RPMI8226 (cell line): ENCODE results near the gene IRAK3.
"Not testable (repeated sequence)": the region's sequence is repeated elsewhere in the genome, so short reads cannot be mapped to it uniquely, and the experiment has no call there.

Source experiments
- DNase-seq: peaks from one replicate; pipeline ENCODE4 v3.0.0-alpha.2; 2015

The IRAK3 gene

DNA sequence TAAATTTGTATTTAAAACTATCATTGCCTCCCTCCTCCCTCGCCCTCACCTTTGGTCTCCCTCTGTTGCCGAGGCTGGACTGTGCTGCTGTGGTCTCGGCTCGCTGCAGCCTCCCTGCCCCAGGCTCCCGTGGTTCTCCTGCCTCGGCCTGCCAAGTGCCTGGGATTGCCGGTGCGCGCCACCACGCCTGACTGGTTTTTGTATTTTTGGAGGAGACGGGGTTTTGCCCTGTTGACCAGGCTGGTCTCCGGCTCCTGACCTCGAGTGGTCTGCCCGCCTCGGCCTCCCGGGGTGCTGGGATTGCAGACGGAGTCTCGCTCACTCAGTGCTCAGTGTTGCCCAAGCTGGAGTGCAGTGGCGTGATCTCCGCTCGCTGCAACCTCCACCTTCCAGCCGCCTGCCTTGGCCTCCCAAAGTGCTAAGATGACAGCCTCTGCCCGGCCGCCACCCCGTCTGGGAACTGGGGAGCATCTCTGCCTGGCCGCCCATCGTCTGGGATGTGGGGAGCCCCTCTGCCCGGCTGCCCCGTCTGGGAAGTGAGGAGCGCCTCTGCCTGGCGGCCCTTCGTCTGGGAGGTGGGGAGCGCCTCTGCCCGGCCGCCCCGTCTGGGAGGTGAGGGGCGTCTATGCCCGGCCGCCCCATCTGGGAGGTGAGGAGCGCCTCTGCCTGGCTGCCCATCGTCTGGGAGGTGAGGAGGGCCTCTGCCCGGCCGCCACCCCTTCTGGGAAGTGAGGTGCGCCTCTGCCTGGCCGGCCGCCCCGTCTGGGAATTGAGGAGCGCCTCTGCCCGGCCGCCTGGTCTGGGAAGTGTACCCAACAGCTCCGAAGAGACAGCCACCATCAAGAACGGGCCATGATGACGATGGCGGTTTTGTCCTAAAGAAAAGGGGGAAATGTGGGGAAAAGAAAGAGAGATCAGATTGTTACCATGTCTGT is 14.4 kb upstream of the IRAK3 start:
- DNase-seq = not testable (repeated sequence)

DNA sequence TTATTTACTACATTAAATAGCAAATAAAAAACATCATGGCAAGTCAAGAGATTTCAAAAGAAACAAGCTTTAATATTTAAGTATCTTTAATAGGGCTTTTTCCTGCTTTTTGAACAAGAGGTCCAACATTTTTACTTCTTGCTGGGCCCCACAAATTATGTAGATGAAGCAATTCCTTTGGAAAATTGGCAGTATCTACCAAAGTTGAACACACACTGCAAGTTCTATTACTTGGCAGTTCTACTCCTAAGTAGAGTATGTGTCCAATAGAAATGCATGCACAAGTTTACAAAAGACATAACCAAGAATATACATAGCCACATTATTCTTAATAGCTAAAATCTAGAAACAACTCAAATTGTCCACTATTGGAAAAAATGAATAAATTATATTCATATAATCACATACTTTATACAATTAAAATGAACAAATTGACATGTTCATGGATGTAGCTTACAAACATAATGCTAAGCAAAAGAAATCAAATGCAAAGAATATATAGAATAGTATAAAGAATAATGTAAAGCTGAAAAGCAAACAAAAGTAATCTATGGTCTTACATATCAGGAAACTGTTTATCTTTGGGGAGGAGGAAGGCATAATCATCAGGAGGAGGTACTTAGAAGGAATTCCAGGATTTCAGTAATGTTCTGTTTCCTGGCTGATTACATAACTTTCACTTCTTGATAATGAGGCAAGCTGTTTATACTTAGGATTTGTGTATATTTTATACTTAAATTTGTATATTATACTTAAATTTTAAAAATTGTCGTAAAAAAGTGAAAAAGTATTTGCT is 12.7 kb upstream of the IRAK3 start:
- no peak for DNase-seq

DNA sequence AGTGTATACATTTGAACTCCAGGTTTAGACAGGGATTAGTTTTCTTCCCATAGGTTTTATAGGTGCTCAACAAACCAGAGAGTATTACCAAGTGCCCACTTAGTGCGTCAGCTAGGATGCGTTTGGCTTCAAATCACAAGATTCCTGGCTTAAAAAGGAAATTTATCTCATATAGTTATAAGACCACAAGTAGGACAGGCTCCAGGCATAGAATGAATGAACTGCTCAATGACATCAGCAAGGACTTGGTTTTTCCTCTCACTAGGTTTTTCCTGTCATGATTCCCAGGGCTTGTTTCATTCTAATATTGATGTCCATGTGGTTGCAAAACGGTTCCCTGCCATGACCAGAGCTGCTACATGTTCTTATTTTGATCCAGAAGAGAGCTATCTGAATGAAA is 6.1 kb upstream of the IRAK3 start:
- DNase-seq = no peak

DNA sequence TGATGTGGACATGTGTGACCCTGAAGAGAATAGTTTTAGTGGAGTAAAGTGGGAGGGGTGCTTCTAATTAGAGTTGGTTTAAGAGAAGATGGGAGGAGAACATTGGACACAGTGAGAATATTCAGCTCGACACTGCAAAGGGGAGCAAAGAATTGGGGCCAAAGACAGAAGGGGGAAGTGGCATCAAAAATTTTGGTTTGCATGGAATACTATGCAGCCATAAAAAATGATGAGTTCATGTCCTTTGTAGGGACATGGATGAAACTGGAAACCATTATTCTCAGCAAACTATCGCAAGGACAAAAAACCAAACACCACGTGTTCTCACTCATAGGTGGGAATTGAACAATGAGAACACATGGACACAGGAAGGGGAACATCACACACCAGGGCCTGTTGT is 4.2 kb upstream of the IRAK3 start:
- DNase-seq = not testable (repeated sequence)

DNA sequence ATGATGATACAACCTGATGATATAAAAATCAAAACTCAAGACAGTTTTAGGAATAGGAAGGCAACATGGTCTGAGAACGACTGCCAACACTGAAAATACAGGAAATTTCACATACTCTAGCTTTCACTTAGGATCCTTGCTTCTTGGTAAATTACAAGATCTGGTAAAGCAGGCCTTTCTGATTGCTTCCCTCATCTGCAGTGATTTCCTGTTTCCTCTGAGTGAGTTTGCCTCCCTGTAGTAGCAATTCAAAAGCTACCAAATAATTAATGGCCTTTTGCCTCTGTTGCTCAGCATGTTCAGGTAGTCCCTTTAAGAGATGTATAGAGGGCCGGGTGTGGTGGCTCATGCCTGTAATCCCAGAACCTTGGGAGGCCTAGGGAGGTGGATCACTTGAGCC is 2.0 kb upstream of the IRAK3 start:
- no peak for DNase-seq

DNA sequence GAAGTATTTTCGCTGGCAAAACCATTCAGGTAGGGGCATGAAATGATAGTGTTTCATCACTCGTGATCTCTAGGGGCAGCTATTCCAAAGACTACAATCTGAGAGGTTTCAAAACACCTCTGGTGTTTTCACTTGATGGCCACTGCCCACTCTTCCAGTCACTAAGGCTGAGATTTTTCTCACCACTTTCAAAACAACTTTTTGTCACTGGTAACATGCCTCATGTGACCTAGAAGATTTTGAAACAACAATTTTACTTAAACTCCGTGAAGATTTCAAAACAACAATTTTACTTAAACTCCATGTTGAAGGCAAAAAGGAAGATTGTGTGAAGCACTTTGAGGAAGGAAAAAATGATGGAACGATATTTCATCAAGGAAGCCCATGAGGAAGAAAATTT is 1.2 kb upstream of the IRAK3 start:
- DNase-seq = no peak

DNA sequence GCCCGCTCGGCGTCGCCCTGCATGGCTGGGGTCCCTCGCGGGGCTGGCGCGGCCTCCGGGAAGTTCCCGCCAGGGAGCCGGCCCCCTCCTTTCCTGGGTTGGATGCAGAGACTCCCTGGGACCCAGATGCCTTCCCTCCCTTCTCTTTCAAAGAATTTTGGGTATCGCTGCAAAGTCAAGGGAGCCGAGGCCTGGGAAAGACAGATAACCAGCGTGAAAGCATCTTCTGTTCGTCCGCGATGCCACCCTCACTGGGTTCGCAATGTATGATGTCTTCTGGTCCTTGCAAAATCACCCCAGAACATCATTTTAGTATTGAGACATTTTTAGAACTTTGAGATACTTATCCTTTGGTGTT is 451 bp downstream of the IRAK3 start:
- no peak for DNase-seq

DNA sequence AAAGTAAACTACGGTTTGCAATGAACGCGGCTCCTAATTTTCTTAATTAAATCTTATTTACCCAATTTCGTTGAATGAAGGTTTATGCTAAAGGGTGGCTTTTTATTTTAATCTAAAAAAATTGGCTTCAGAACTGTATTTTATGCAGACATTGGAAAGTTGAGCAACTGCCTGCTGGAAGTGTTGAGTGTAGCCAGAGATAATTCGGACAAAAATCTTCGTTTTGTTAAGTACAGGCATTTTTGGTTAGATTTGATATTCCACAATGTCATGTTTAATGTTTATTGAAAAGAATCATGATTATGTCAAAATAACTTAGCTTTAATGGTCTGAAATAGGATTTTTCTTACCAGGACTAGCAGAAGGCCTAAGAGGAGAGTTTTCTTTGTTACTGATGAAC is 875 bp downstream of the IRAK3 start:
- no peak for DNase-seq

DNA sequence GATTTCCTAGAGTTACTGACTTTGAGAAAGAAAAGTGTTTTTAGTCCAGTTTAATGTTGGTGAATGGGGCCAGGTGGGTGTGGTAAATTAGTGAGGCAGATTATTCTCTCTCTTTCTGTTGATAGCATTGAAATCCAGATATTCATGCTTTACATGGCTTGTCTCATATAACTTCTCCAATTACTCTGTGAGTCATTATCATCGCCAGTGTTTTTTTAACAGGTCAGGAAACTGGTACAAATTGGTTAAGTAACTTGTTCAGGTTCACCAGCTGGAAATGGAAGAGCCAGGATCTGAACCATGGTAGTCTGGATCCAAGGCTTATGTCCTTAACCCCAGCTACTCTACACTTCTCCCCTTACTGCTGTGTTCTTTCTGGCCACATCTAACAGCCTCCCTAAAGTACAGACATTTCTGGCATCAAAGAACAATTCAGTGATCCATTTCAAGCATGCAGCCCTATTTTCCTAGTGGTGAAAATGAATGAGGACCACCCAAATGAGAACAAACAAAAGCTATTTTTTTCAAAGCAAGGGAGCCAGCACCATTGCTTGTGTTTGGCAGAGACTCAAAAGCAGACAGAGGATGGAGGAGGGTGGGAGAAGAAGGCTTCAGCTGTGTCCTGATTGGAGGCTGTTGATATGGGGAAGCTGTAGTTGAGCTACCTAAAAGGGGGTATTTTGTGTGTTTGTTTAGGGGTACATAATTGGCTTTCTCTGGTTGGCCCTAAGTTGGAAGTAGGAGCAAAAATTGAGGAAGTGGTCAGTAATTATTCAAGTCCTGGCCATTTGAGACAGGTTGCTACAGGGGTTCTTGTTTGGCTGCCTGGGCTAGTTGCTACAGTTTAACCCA is 1.7 kb downstream of the IRAK3 start:
- no peak for DNase-seq

DNA sequence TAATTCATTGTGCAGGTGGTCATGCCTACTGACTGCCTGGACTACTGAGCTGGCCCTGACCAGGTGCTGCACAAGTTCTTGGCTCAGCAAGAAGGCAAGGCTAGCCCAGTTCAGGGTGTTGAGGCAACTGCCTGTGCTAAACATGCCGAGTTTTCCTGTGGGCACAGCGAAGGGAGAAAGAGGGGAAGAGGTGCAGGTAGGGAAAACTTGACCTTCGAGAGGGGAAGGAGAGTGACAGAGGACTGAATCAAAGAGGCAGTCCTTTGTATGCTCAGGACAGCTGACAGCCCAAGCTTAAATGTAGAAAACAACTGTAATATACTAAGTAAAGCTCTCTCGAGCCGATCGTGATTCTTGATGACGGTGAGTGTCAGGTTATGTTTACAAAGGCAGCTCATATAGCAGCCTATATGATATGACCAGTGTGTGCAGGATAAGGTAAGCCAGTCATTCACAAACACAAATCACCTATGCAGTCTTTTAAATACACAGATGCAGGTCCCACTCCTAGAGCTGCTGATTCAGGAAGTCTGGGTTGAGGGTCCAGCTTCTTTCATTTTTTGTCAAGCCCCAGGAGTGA is 2.6 kb downstream of the IRAK3 start:
- no peak for DNase-seq

DNA sequence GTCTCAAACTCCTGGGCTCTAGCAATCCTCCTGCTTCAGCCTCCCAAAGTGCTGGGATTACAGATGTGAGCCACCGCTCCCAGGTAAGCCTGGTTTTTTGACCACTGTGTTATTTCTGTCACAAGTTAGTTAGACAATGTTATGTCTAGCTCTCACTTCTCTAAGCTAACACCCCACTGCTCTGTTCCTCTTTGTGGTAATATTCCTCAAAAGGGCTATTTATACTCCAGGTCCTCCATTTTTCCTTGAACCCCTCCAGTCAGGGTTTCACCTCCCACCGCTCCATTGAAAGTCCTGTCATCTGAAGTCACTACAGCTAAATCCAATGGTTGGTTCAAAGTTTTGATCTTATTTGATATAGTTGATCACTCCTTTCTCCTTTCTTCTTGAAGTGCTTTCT is 5.1 kb downstream of the IRAK3 start:
- DNase-seq = no peak

DNA sequence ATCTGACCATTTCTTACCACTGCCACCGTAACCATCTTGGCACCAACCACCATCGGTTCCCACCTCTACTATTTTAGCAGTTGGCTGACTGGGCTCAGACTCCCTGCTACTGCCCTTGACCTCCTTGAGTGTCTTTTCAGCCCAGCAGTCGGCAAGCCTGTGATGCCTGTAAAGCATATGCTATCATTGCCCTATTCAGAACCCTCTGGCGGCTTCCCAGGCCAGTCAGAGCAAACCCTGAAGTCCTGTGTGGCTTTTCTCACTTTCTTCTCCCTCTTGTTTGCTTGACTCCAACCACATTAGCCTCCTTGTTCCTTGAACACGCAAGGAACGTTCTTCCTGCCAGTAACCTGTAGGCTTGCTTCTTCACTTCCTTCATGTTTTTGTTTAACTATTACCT is 6.2 kb downstream of the IRAK3 start:
- no peak for DNase-seq

DNA sequence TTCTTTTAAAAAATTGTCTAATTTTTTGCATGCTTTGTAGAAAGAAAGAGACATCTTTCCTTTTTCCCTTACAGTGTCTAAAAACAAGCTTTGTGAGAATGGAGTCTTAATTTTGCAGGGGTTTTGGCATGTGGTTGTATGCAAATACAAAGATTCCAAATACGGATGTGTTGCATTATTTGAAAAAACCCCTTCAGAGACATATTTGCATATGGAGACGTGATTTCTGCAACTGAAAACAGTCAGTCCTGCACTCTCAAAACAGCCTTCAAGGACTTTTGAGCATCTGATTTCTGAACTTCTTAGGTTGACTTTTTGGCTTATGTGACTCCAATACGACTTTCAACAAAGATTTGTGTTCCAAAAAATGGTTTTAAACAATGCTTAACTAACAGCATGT is 7.8 kb downstream of the IRAK3 start:
- no peak for DNase-seq

DNA sequence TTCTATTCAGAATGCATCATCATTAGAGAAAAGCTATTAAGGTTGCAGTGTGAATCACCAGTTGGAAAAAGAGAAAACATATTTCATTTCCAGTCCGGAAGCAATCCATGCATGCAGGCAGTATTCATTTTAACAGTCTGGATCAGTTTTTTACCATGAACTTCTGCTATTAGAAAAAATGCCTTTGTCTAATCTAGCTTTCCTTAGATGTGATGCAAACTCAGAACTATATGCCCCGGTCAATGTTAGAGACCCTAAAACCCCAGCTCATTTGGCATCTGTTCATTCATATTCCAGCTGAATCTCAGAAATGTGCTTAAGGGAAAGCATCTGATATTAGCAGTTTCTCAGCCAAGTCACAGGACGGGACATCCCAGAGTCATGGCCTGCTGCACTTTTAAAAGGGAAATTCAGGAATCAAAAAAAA is 8.5 kb downstream of the IRAK3 start:
- no peak for DNase-seq

DNA sequence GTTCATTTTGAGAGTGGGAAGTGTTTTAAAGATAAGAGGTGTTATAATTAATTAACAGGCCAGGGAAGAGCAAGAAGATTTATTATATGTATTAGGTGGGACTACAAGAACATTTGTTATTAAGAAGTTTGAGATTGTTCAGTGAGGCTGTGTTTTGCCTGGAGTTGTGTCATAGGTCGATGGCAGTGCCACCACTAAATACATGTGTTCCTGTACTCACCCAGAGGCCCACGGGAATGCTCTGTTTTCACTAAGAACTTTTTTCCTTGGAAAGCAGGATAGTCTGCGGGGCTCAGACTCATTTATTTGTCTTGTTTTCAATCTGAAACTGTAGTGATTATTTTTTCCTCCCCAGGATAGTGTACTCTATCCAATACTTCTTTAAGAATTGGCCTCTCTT is 10.1 kb downstream of the IRAK3 start:
- no peak for DNase-seq

DNA sequence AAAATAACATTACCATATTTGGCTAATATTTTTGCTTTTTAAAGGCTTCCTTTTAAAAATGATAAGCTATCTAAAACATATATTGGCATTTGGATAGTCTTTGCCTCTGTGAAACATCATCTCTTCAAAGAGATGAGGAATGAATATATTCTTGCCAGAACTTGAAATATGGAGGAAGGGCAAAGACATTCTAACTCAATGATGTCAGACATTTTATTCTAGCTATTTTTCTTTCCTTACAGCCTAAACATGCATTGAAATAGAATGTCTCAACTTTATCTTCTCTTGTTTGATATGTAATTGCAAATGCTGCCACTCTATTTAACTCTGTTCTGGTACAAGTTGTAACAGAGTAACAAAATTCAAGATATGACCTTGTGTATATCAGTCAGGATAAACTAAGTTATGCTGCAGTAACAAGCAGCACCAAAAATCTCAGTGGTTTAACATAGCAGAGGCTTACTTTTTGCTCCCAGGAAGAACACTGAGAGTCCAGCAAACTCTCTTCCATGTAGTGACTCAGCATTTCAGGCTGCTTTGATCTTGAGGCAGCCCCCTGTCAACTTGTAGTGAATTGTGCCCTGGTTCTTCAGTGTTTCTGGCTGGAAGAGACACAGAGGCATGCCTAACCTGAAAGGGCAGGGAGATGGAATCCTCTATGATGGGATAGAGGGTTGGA is 11.0 kb downstream of the IRAK3 start:
- DNase-seq = no peak

DNA sequence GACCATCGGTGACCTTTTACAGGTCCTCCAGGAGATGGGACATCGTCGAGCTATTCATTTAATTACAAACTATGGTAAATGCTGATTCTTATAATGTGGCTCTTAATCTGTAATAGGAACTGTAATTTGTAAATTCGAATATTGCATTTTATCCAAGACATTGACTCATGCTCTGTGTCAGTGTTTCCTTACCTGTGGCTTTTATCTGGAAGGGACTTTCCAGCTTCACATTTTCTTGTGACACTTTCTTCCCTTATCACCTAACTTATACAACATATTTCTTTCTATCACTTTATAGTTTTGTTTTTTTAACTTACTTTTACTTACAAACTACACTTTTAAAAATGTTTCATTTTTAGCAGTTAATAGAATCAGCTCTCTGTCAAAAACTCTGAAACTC is 14.8 kb downstream of the IRAK3 start:
- no peak for DNase-seq

DNA sequence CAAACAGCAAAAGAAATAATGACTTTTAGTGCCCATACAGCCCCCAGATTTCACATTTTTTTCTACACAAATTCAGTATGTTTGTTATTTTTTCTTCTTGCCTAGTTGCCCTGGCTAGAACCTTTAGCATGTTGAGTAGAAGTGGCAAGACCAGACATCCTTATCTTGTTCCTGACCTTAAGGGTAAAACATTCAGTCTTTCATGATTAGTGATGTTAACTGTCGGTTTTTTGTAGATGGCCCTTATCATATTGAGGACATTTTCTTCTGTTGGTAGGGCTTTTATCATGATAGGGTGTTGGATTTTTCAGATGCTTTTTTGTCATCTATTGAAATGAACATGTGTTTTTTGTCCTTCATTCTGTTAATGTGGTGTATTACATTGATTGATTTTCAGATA is 17.1 kb downstream of the IRAK3 start:
- no peak for DNase-seq

DNA sequence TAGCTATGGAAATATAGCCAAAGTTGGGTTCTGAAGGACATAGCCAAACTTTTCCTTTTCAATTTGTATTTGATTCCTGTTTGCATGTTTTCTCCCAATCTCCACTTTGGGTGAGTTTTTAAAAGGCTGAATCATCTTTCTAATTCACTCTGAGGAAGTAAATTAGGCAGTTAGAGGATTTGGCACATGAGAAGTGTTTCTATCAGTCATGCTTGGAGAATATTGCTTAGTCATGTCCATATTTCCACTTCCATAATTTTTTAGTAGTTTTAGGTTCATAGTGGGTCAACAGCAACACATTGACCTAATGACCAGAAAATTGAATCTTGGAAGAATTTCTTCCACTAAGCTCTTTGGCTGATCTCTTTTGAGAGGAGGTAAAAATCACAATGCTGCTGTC is 21.8 kb downstream of the IRAK3 start:
- no peak for DNase-seq

DNA sequence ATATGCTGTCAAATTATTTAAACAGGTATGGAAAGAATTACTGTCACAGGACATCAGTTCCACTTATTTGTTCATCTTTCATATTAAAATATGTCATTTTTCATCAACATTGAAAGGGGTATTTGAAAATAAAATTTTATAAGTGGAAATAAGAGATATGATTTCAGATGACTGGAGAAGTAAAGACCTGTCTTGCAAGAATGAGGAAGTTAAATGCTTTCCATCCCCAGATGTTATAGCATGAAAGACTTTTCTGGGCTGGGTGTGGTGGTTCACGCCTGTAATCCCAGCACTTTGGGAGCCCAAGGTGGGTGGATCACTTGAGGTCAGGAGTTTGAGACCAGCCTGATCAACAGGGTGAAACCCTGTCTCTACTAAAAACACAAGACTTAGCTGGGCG is 22.6 kb downstream of the IRAK3 start:
- not testable (repeated sequence) for DNase-seq

DNA sequence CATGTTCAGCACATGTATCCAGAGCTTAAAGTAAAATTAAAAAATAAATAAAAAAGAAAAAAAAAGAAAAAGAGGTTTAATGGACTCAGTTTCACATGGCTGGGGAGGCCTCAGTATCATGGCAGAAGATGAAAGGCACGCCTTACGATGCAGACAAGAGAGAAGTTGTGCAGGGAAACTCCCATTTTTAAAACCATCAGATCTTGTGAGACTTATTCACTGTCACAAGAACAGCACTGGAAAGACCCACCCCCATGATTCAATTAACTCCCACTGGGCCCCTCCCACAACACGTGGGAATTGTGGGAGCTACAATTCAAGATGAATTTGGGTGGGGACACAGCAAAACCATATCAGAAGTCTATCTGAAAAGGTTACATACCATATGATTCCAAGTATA is 24.0 kb downstream of the IRAK3 start:
- DNase-seq = not testable (repeated sequence)

DNA sequence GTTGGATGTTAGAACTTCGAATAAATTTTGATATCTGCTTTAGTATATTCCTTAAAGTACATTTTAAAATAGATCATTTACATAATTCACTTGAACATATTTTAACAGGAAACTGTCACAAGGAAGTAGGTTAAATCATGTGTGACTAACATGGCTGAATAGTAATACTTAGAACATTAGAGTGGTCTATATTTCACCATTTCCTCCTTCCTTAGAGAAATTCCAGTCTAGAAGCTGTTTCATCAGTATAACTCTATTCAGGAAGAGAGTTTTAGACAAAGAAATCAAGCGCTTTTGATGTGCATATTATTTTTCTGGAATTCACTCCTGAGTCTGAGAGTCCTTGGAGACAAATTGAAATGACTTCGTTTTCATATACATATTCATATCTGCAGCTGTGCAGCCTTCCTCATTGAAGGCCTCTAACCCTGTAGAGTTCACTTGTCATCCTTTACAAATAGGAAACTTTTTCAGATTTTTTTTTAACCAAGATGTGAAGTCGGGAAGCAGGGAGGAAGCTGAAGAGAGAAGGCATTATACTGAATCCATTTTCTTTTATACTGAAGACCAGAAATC is 28.4 kb downstream of the IRAK3 start:
- DNase-seq = no peak
